BJ (cell line): ENCODE data around the gene KCTD1. TPM values are rescaled to one million over a fixed set of nuclear protein-coding genes. Genes with fewer than 3 reads are reported as not detected.

Experiments
- CTCF ChIA-PET: fragments of 350-600 bp; formaldehyde crosslinking; extraction: SDS; loops from one replicate; lab custom pipeline; 2021; ENCODE audit warnings: antibody characterized with exemption, inconsistent platforms; lab: Yijun Ruan, JAX
- POLR2A ChIA-PET: fragments of 300-600 bp; sonication (Branson Sonifier 250); formaldehyde crosslinking; extraction: SDS; loops from one replicate; lab custom pipeline; 2021; ENCODE audit warnings: antibody characterized with exemption; lab: Charles Lee
- DNase-seq: peaks from one replicate; pipeline ENCODE4 v3.0.0-alpha.2; 2011; ENCODE audit warnings: low read depth
- H3K27me3 ChIP-seq: 2 replicates; pipeline ENCODE4 v1.6.0; 2011; ENCODE audit warnings: low read length; ENCODE audit not compliant: control insufficient read depth, insufficient read depth
- H3K36me3 ChIP-seq: 2 replicates; pipeline ENCODE4 v1.5.1; 2011; ENCODE audit warnings: low read length; ENCODE audit not compliant: control insufficient read depth, insufficient read depth
- H3K4me3 ChIP-seq: 2 replicates; pipeline ENCODE4 v1.5.1; 2011; ENCODE audit warnings: low read depth, mild to moderate bottlenecking, control low read depth, low read length
- polyA plus RNA-seq: library from polyadenylated mRNA; depleted of rRNA; stranded (reverse); fragments of >200 nt; gene quantifications from 2 replicates; pipeline ENCODE4 v1.2.3, GENCODE V29; 2011
- TF ChIP-seq, protein P1 (sequence below): IDR thresholded peaks from 2 replicates; pipeline ENCODE4 v1.5.1; 2011; ENCODE audit warnings: low read depth, mild to moderate bottlenecking, control low read depth, inconsistent platforms, low read length, moderate library complexity; ENCODE audit not compliant: insufficient read depth

Gene KCTD1
- polyA plus RNA-seq, 1 experiment: 9.6 TPM

GRCh38 chr18:26436176-26437051, 111.9 kb downstream of the KCTD1 start:
- peak; percentile 43 for DNase-seq
- POLR2A ChIA-PET: no interaction called here

GRCh38 chr18:26435415-26436095, 112.8 kb downstream of the KCTD1 start:
- H3K27me3 ChIP-seq: no peaks in the 10 kb centered on the region
- TF ChIP-seq, protein P1, sequence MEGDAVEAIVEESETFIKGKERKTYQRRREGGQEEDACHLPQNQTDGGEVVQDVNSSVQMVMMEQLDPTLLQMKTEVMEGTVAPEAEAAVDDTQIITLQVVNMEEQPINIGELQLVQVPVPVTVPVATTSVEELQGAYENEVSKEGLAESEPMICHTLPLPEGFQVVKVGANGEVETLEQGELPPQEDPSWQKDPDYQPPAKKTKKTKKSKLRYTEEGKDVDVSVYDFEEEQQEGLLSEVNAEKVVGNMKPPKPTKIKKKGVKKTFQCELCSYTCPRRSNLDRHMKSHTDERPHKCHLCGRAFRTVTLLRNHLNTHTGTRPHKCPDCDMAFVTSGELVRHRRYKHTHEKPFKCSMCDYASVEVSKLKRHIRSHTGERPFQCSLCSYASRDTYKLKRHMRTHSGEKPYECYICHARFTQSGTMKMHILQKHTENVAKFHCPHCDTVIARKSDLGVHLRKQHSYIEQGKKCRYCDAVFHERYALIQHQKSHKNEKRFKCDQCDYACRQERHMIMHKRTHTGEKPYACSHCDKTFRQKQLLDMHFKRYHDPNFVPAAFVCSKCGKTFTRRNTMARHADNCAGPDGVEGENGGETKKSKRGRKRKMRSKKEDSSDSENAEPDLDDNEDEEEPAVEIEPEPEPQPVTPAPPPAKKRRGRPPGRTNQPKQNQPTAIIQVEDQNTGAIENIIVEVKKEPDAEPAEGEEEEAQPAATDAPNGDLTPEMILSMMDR: no peak
- ChIA-PET CTCF (interaction anchor here (1.0 to 1.3 kb wide), 4 partner anchors 10 to 52 kb away, joined by 3 to 4 read pairs (median 3); no protein-coding TSS in a partner anchor), POLR2A (no interaction called here)
- no peak overlapping the region for H3K4me3 ChIP-seq
- no peak for DNase-seq
- H3K36me3 ChIP-seq: no peaks in the 10 kb centered on the region

More at GRCh38 chr18:26436176-26437051, 111.9 kb downstream of the KCTD1 start:
- Histone ChIP-seq H3K4me3 (no peak overlapping the region), H3K27me3 (no peaks in the 10 kb centered on the region), H3K36me3 (no peaks in the 10 kb centered on the region)
- TF ChIP-seq, protein P1: no peak
- CTCF ChIA-PET: interaction anchor here (1.0 to 1.3 kb wide), 5 partner anchors 10 to 53 kb away, joined by 3 to 4 read pairs (median 3); no protein-coding TSS in a partner anchor

- Histone ChIP-seq H3K36me3 (no peaks in the 10 kb centered on the region), H3K27me3 (no peaks in the 10 kb centered on the region), H3K4me3 (no peak overlapping the region)
- CTCF ChIA-PET: no interaction called here
- no peak for DNase-seq
- TF ChIP-seq, protein P1: no peak
- POLR2A ChIA-PET: no interaction called here
Observed at GRCh38 chr18:26434887-26435286, 113.5 kb downstream of the KCTD1 start.

- Histone ChIP-seq H3K36me3 (no peaks in the 10 kb centered on the region), H3K4me3 (no peak overlapping the region)
Observed at GRCh38 chr18:26432651-26433424, 115.5 kb downstream of the KCTD1 start.

More at GRCh38 chr18:26432651-26433424, 115.5 kb downstream of the KCTD1 start:
- DNase-seq: no peak
- TF ChIP-seq, protein P1: no peak
- CTCF ChIA-PET: interaction anchor here (1.0 kb wide), 1 partner anchor 216 kb away, joined by 4 read pairs; no protein-coding TSS in a partner anchor
- no peaks in the 10 kb centered on the region for H3K27me3 ChIP-seq
- POLR2A ChIA-PET: no interaction called here
